ENCODE results near the gene SHROOM4.

The SHROOM4 gene

GRCh38 chrX:50798783-50799182, 15.2 kb downstream of the SHROOM4 start:
- Histone ChIP-seq H3K36me3 (ENCODE audit: control insufficient read depth, insufficient read depth, low read length) (no peaks in the 10 kb centered on the region), H3K27ac (ENCODE audit: insufficient read depth, low read length, poor library complexity, severe bottlenecking) (no peak overlapping the region), H3K4me3 (ENCODE audit: insufficient read depth, low read depth, low read length, poor library complexity, severe bottlenecking) (no peak overlapping the region), H3K4me1 (ENCODE audit: control insufficient read depth, insufficient read depth, low read length, poor library complexity, severe bottlenecking) (no peaks in the 10 kb centered on the region), H3K27me3 (replicated peaks; ENCODE audit: control insufficient read depth, insufficient read depth, low read length, poor library complexity, severe bottlenecking) (no peaks in the 10 kb centered on the region), H3K9me3 (ENCODE audit: control insufficient read depth, low read length) (no peaks in the 10 kb centered on the region)
- no peak for DNase-seq

- no peaks in the 10 kb centered on the region for H3K36me3 ChIP-seq (ENCODE audit: control insufficient read depth, insufficient read depth, low read length)
- no peaks in the 10 kb centered on the region for H3K27me3 ChIP-seq (replicated peaks; ENCODE audit: control insufficient read depth, insufficient read depth, low read length, poor library complexity, severe bottlenecking)
- H3K4me3 ChIP-seq (ENCODE audit: insufficient read depth, low read depth, low read length, poor library complexity, severe bottlenecking) = no peak overlapping the region
- DNase-seq = no peak
- no peaks in the 10 kb centered on the region for H3K9me3 ChIP-seq (ENCODE audit: control insufficient read depth, low read length)
- H3K4me1 ChIP-seq (ENCODE audit: control insufficient read depth, insufficient read depth, low read length, poor library complexity, severe bottlenecking) = no peaks in the 10 kb centered on the region
- H3K27ac ChIP-seq (ENCODE audit: insufficient read depth, low read length, poor library complexity, severe bottlenecking) = no peak overlapping the region
These were observed 26.9 kb downstream of the SHROOM4 start for GRCh38 chrX:50787099-50787498.

- Histone ChIP-seq H3K4me1 (ENCODE audit: control insufficient read depth, insufficient read depth, low read length, poor library complexity, severe bottlenecking) (no peaks in the 10 kb centered on the region), H3K9me3 (ENCODE audit: control insufficient read depth, low read length) (no peaks in the 10 kb centered on the region), H3K27ac (ENCODE audit: insufficient read depth, low read length, poor library complexity, severe bottlenecking) (no peak overlapping the region), H3K27me3 (replicated peaks; ENCODE audit: control insufficient read depth, insufficient read depth, low read length, poor library complexity, severe bottlenecking) (no peaks in the 10 kb centered on the region), H3K36me3 (ENCODE audit: control insufficient read depth, insufficient read depth, low read length) (no peaks in the 10 kb centered on the region), H3K4me3 (ENCODE audit: insufficient read depth, low read depth, low read length, poor library complexity, severe bottlenecking) (no peak overlapping the region)
- DNase-seq = no peak
These were observed 33.9 kb downstream of the SHROOM4 start for GRCh38 chrX:50780144-50780543.

- H3K27ac ChIP-seq (ENCODE audit: insufficient read depth, low read length, poor library complexity, severe bottlenecking) = no peak overlapping the region
- no peak for DNase-seq
- H3K4me1 ChIP-seq (ENCODE audit: control insufficient read depth, insufficient read depth, low read length, poor library complexity, severe bottlenecking) = no peaks in the 10 kb centered on the region
- H3K4me3 ChIP-seq (ENCODE audit: insufficient read depth, low read depth, low read length, poor library complexity, severe bottlenecking) = no peak overlapping the region
- H3K36me3 ChIP-seq (ENCODE audit: control insufficient read depth, insufficient read depth, low read length) = no peaks in the 10 kb centered on the region
- H3K9me3 ChIP-seq (ENCODE audit: control insufficient read depth, low read length) = no peaks in the 10 kb centered on the region
- no peaks in the 10 kb centered on the region for H3K27me3 ChIP-seq (replicated peaks; ENCODE audit: control insufficient read depth, insufficient read depth, low read length, poor library complexity, severe bottlenecking)
These were observed 34.3 kb downstream of the SHROOM4 start for GRCh38 chrX:50779694-50780093.

GRCh38 chrX:50778272-50778671, 35.7 kb downstream of the SHROOM4 start:
- no peaks in the 10 kb centered on the region for H3K4me1 ChIP-seq (ENCODE audit: control insufficient read depth, insufficient read depth, low read length, poor library complexity, severe bottlenecking)
- no peaks in the 10 kb centered on the region for H3K36me3 ChIP-seq (ENCODE audit: control insufficient read depth, insufficient read depth, low read length)
- no peak for DNase-seq
- no peaks in the 10 kb centered on the region for H3K27me3 ChIP-seq (replicated peaks; ENCODE audit: control insufficient read depth, insufficient read depth, low read length, poor library complexity, severe bottlenecking)
- no peaks in the 10 kb centered on the region for H3K9me3 ChIP-seq (ENCODE audit: control insufficient read depth, low read length)
- H3K4me3 ChIP-seq (ENCODE audit: insufficient read depth, low read depth, low read length, poor library complexity, severe bottlenecking) = no peak overlapping the region
- H3K27ac ChIP-seq (ENCODE audit: insufficient read depth, low read length, poor library complexity, severe bottlenecking) = no peak overlapping the region

GRCh38 chrX:50776248-50776647, 37.7 kb downstream of the SHROOM4 start:
- no peak for DNase-seq

GRCh38 chrX:50771382-50771781, 42.6 kb downstream of the SHROOM4 start:
- Histone ChIP-seq H3K4me1 (ENCODE audit: control insufficient read depth, insufficient read depth, low read length, poor library complexity, severe bottlenecking) (no peaks in the 10 kb centered on the region), H3K27me3 (replicated peaks; ENCODE audit: control insufficient read depth, insufficient read depth, low read length, poor library complexity, severe bottlenecking) (no peaks in the 10 kb centered on the region), H3K4me3 (ENCODE audit: insufficient read depth, low read depth, low read length, poor library complexity, severe bottlenecking) (no peak overlapping the region), H3K9me3 (ENCODE audit: control insufficient read depth, low read length) (no peaks in the 10 kb centered on the region), H3K36me3 (ENCODE audit: control insufficient read depth, insufficient read depth, low read length) (no peaks in the 10 kb centered on the region), H3K27ac (ENCODE audit: insufficient read depth, low read length, poor library complexity, severe bottlenecking) (no peak overlapping the region)
- DNase-seq = no peak

More at GRCh38 chrX:50776248-50776647, 37.7 kb downstream of the SHROOM4 start:
- Histone ChIP-seq H3K27ac (ENCODE audit: insufficient read depth, low read length, poor library complexity, severe bottlenecking) (no peak overlapping the region), H3K36me3 (ENCODE audit: control insufficient read depth, insufficient read depth, low read length) (no peaks in the 10 kb centered on the region), H3K27me3 (replicated peaks; ENCODE audit: control insufficient read depth, insufficient read depth, low read length, poor library complexity, severe bottlenecking) (no peaks in the 10 kb centered on the region), H3K4me3 (ENCODE audit: insufficient read depth, low read depth, low read length, poor library complexity, severe bottlenecking) (no peak overlapping the region), H3K9me3 (ENCODE audit: control insufficient read depth, low read length) (no peaks in the 10 kb centered on the region), H3K4me1 (ENCODE audit: control insufficient read depth, insufficient read depth, low read length, poor library complexity, severe bottlenecking) (no peaks in the 10 kb centered on the region)

- no peaks in the 10 kb centered on the region for H3K4me1 ChIP-seq (ENCODE audit: control insufficient read depth, insufficient read depth, low read length, poor library complexity, severe bottlenecking)
- DNase-seq = no peak
- H3K36me3 ChIP-seq (ENCODE audit: control insufficient read depth, insufficient read depth, low read length) = no peaks in the 10 kb centered on the region
- H3K27me3 ChIP-seq (replicated peaks; ENCODE audit: control insufficient read depth, insufficient read depth, low read length, poor library complexity, severe bottlenecking) = no peaks in the 10 kb centered on the region
- H3K4me3 ChIP-seq (ENCODE audit: insufficient read depth, low read depth, low read length, poor library complexity, severe bottlenecking) = no peak overlapping the region
- H3K27ac ChIP-seq (ENCODE audit: insufficient read depth, low read length, poor library complexity, severe bottlenecking) = no peak overlapping the region
- no peaks in the 10 kb centered on the region for H3K9me3 ChIP-seq (ENCODE audit: control insufficient read depth, low read length)
These were observed 43.3 kb downstream of the SHROOM4 start for GRCh38 chrX:50770702-50771101.

- DNase-seq = no peak
- Histone ChIP-seq H3K27ac (ENCODE audit: insufficient read depth, low read length, poor library complexity, severe bottlenecking) (no peak overlapping the region), H3K36me3 (ENCODE audit: control insufficient read depth, insufficient read depth, low read length) (no peaks in the 10 kb centered on the region)
These were observed 44.5 kb downstream of the SHROOM4 start for GRCh38 chrX:50769389-50770063.

GRCh38 chrX:50768801-50769200, 45.2 kb downstream of the SHROOM4 start:
- no peaks in the 10 kb centered on the region for H3K27me3 ChIP-seq (replicated peaks; ENCODE audit: control insufficient read depth, insufficient read depth, low read length, poor library complexity, severe bottlenecking)
- H3K4me3 ChIP-seq (ENCODE audit: insufficient read depth, low read depth, low read length, poor library complexity, severe bottlenecking) = no peak overlapping the region
- no peaks in the 10 kb centered on the region for H3K4me1 ChIP-seq (ENCODE audit: control insufficient read depth, insufficient read depth, low read length, poor library complexity, severe bottlenecking)
- H3K27ac ChIP-seq (ENCODE audit: insufficient read depth, low read length, poor library complexity, severe bottlenecking) = no peak overlapping the region
- H3K36me3 ChIP-seq (ENCODE audit: control insufficient read depth, insufficient read depth, low read length) = no peaks in the 10 kb centered on the region
- DNase-seq = no peak
- H3K9me3 ChIP-seq (ENCODE audit: control insufficient read depth, low read length) = no peaks in the 10 kb centered on the region

More at GRCh38 chrX:50769389-50770063, 44.5 kb downstream of the SHROOM4 start:
- Histone ChIP-seq H3K9me3 (ENCODE audit: control insufficient read depth, low read length) (no peaks in the 10 kb centered on the region), H3K4me3 (ENCODE audit: insufficient read depth, low read depth, low read length, poor library complexity, severe bottlenecking) (no peak overlapping the region), H3K4me1 (ENCODE audit: control insufficient read depth, insufficient read depth, low read length, poor library complexity, severe bottlenecking) (no peaks in the 10 kb centered on the region), H3K27me3 (replicated peaks; ENCODE audit: control insufficient read depth, insufficient read depth, low read length, poor library complexity, severe bottlenecking) (no peaks in the 10 kb centered on the region)
